ENCODE data around the gene PTPRJ. TPM values are rescaled to one million over a fixed set of nuclear protein-coding genes. Genes with fewer than 3 reads are reported as not detected.

PTPRJ gene
- total and polyA plus RNA-seq, 2 of the 4 experiments (the other 2 are of a cell fraction) = 5.6 to 14.9 TPM

GRCh38 chr11:48080301-48080861, 100.0 kb downstream of the PTPRJ start:
- in situ Hi-C loops (cut with MboI; ENCODE audit: low sequenced_read_pairs) (no loop called here), intact Hi-C loops (cut with micrococcal nuclease) (no loop called here), dilution Hi-C loops (cut with HindIII; ENCODE audit: low sequenced_read_pairs, unreplicated experiment) (no loop called here)
- H3K9ac ChIP-seq (ENCODE audit: low read depth, low read length) = no peak overlapping the region
- 80% methylated on average over 1 of the region's 6 CpGs; no CpG with 5 or more reads in 1 of the 2 experiments for WGBS, 2 experiments (ENCODE audit: extremely low coverage in 2 of 2, insufficient read length in 1 of 2)
- peaks cover 21% of the 10 kb centered on the region; the same call in 1 of the 2 replicates for H3K9me1 ChIP-seq (ENCODE audit: insufficient read depth, low read length)
- no peak overlapping the region for H3K4me3 ChIP-seq (ENCODE audit: insufficient read depth, low read depth, low read length)
- peaks cover 57 to 80% of the 10 kb centered on the region in 2 experiments for H3K79me1 ChIP-seq (ENCODE audit: low read depth in 1 of 2, low read length in 2 of 2)
- H3K4me2 ChIP-seq (ENCODE audit: low read depth, low read length) = no peak overlapping the region
- no peak overlapping the region for H3K4ac ChIP-seq (ENCODE audit: low read depth, low read length)
- H3K27me3 ChIP-seq (ENCODE audit: control insufficient read depth, insufficient read depth, low read length) = no peaks in the 10 kb centered on the region
- H3K27ac ChIP-seq (ENCODE audit: insufficient read depth, low read length) = no peak overlapping the region
- H4K8ac ChIP-seq (ENCODE audit: low read depth in 2 of 2, low read length in 2 of 2) = no peak overlapping the region
- H3K4me1 ChIP-seq (ENCODE audit: control insufficient read depth, insufficient read depth, low read length) = peaks cover 5% of the 10 kb centered on the region
- no peak overlapping the region for H4K91ac ChIP-seq (ENCODE audit: insufficient read depth, low read depth, low read length)
- peaks cover 22% of the 10 kb centered on the region for H4K20me1 ChIP-seq (ENCODE audit: insufficient read depth, low read length)
- ATAC-seq (ENCODE audit: low read depth) = no peak
- H3K23ac ChIP-seq (ENCODE audit: low read depth, low read length) = no peak overlapping the region
- H2AFZ ChIP-seq (replicated peaks; ENCODE audit: low read length, poor library complexity) = no peak overlapping the region
- no peak for DNase-seq
- no peak overlapping the region for H3K56ac ChIP-seq (ENCODE audit: extremely low read depth, insufficient read depth, low read length)
- H2AK9ac ChIP-seq (replicated peaks; ENCODE audit: low read depth, low read length, poor library complexity) = no peak overlapping the region
- CTCF ChIA-PET = no interaction called here
- BruUV-seq (replicated peaks) = no TSS peak
- TF ChIP-seq, protein P1, sequence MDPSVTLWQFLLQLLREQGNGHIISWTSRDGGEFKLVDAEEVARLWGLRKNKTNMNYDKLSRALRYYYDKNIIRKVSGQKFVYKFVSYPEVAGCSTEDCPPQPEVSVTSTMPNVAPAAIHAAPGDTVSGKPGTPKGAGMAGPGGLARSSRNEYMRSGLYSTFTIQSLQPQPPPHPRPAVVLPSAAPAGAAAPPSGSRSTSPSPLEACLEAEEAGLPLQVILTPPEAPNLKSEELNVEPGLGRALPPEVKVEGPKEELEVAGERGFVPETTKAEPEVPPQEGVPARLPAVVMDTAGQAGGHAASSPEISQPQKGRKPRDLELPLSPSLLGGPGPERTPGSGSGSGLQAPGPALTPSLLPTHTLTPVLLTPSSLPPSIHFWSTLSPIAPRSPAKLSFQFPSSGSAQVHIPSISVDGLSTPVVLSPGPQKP (IDR thresholded peaks at IDR 0.05; ENCODE audit: borderline replicate concordance, low read depth, low read length) = no peak
- TF ChIP-seq POLR2A (IDR thresholded peaks at IDR 0.05; ENCODE audit: low read depth, low read length) (no peak), RAD21 (IDR thresholded peaks at IDR 0.05; ENCODE audit: low read length) (no peak), CTCF (conservative IDR thresholded peaks at IDR 0.05; ENCODE audit: low read depth, low read length) (no peak), USF2 (IDR thresholded peaks at IDR 0.05; ENCODE audit: low read depth, low read length) (no peak), FOS (IDR thresholded peaks at IDR 0.05; ENCODE audit: low read depth, low read length) (no peak), CHD1 (IDR thresholded peaks at IDR 0.05; ENCODE audit: low read depth, low read length) (no peak), MAFK (IDR thresholded peaks at IDR 0.05; ENCODE audit: low read depth, low read length) (no peak), MXI1 (IDR thresholded peaks at IDR 0.05; ENCODE audit: borderline replicate concordance, low read depth, low read length) (no peak), SMC3 (IDR thresholded peaks at IDR 0.05; ENCODE audit: low read depth, low read length) (no peak), RCOR1 (IDR thresholded peaks at IDR 0.05; ENCODE audit: insufficient replicate concordance, low read length) (no peak), NFE2L2 (IDR thresholded peaks at IDR 0.05; ENCODE audit: low read depth, low read length) (no peak), BHLHE40 (IDR thresholded peaks at IDR 0.05; ENCODE audit: low read depth, low read length) (no peak), CEBPB (IDR thresholded peaks at IDR 0.05; ENCODE audit: low read depth, low read length) (no peak), MAZ (IDR thresholded peaks at IDR 0.05; ENCODE audit: borderline replicate concordance, low read depth, low read length) (no peak)
- H3K18ac ChIP-seq (ENCODE audit: low read depth, low read length) = no peak overlapping the region
- H3K36me3 ChIP-seq (ENCODE audit: control insufficient read depth, insufficient read depth, low read length) = no peaks in the 10 kb centered on the region
- H2AK5ac ChIP-seq (ENCODE audit: low read depth, low read length) = 0 out of 2 replicates have a peak overlapping the region, but pooled peaks have one; percentile 16
- H2BK15ac ChIP-seq (ENCODE audit: low read depth, low read length) = no peak overlapping the region
- no peak overlapping the region for H2BK5ac ChIP-seq (ENCODE audit: low read depth, low read length, poor library complexity, severe bottlenecking)
- H2BK120ac ChIP-seq (ENCODE audit: low read depth, low read length) = no peak overlapping the region
- H2BK20ac ChIP-seq (ENCODE audit: low read depth, low read length) = no peak overlapping the region
- H3K14ac ChIP-seq (replicated peaks; ENCODE audit: low read depth, low read length) = no peak overlapping the region
- H3K9me3 ChIP-seq (ENCODE audit: control insufficient read depth, insufficient read depth, low read length) = no peaks in the 10 kb centered on the region
- no peak overlapping the region for H4K5ac ChIP-seq (ENCODE audit: low read depth, low read length)
- POLR2A ChIA-PET (ENCODE audit: unreplicated experiment) = no interaction called here
